Epidermal melanocyte (primary cell): Measurements from ENCODE around the gene IL24.
"Not testable (repeated sequence)": the region's sequence is repeated elsewhere in the genome, so short reads cannot be mapped to it uniquely, and the experiment has no call there.

Source experiments
- DNase-seq: peaks from one replicate; pipeline ENCODE4 v3.0.0; 2011; ENCODE audit warnings: low spot score; ENCODE audit not compliant: insufficient read length

Gene IL24, protein sequence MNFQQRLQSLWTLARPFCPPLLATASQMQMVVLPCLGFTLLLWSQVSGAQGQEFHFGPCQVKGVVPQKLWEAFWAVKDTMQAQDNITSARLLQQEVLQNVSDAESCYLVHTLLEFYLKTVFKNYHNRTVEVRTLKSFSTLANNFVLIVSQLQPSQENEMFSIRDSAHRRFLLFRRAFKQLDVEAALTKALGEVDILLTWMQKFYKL

DNA sequence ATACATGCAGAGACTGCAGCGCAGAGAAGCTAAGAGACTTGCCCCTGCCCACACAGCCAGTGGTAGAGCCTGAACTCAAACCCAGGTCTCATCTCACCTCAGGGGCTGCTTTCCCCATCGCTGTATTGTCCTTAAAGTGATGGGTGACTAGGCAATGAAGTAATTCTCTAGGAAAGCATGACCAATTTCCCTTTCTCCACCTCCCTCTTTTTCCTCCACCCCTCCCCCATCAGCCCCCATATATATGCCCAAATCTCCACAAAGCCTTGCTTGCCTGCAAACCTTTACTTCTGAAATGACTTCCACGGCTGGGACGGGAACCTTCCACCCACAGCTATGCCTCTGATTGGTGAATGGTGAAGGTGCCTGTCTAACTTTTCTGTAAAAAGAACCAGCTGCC is at the start of gene IL24:
Gene IL24 (plus strand): TSS at position 269 of the 400 bp plus-strand sequence. CDS start 390 bp downstream, outside the sequence.
- no peak for DNase-seq

DNA sequence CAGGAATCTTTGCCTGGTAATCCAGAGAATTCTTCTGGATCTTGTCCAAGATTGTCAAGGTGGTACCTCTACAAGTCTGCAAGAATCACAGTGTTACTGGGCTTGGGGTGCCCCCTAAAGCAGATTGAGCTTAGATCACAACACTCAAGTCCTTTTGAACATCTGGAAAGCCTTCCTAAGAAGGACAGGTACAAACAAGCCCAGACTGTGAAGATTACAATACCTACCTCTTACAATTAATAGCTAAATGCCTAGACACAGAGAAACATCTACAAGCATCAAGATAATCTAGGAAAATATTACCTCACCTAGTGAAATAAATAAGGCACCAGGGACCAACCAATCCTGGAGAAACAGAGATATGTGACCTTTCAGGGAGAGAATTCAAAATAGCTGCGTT is 49.3 kb upstream of the IL24 start:
- DNase-seq: no peak

DNA sequence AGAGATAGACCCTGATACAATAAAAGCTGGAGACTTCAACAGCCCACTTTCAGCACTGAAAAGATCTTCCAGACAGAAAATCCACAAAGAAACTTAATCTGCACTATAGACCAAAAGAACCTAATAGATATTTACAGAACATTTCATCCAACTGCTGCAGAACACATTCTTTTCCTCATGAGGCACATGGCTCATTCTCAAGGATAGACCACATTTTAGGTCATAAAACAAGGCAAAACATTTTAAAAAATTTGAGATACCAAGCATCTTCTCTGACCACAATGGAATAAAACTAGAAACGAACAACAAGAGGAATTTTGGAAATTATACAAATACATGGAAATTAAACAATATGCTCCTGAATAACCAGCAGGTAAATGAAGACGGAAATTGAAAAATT is 46.8 kb upstream of the IL24 start:
- DNase-seq: no peak

DNA sequence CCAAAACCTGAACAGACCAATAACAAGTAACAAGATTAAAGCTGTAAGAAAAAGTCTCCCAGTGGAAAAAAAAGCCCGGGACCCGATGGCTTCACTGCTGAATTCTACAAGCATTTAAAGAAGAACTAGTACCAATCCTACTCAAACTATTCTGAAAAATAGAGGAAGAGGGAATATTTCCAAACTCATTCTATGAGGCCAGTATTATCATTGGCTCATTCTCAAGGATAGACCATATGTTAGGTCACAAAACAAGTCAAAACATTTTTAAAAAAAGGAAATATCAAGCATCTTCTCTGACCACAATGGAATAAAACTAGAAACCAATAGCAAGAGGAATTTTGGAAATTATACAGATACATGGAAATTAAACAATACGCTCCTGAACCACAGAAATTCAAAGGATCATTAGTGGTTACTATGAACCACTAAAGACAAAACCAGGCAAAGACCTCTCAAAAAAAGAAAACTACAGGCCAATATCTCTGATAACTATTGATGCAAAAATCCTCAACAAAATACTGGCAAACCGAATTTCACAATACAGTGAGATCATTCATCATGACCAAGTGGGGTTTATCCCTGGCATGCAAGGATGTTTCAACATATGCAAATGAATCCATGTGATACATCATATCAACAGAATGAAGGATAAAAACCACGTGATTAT is 45.8 kb upstream of the IL24 start:
- DNase-seq: no peak

DNA sequence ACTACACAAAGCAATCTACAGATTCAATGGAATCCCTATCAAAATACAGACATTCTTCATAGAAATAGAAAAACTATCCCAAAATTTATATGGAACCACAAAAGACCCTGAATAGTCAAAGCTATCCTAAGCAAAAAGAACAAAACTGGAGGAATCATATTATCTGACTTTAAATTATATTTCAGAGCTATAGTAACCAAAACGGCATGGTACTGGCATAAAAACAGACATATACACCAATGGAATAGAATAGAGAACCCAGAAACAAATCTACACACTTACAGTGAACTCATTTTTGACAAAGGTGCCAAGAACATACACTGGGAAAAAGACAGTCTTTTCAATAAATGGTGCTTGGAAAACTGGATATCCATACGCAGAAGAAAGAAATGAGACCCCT is 44.6 kb upstream of the IL24 start:
- not testable (repeated sequence) for DNase-seq

DNA sequence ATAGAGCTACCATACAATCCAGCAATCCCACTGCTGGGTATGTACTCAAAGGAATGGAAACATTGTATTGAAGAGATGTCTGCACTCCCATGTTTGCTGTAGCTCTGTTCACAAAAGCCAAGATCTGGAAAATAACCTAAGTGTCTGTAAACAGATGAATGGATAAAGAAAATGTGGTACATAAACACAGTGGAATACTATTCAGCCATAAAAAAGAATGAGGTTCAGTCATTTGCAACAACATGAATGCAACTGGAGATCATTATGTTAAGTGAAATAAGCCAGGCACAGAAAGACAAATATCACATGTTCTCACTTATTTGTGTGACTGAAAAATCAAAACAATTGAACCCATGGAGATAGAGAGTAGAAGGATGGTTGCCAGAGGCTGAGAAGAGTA is 43.5 kb upstream of the IL24 start:
- DNase-seq: not testable (repeated sequence)

DNA sequence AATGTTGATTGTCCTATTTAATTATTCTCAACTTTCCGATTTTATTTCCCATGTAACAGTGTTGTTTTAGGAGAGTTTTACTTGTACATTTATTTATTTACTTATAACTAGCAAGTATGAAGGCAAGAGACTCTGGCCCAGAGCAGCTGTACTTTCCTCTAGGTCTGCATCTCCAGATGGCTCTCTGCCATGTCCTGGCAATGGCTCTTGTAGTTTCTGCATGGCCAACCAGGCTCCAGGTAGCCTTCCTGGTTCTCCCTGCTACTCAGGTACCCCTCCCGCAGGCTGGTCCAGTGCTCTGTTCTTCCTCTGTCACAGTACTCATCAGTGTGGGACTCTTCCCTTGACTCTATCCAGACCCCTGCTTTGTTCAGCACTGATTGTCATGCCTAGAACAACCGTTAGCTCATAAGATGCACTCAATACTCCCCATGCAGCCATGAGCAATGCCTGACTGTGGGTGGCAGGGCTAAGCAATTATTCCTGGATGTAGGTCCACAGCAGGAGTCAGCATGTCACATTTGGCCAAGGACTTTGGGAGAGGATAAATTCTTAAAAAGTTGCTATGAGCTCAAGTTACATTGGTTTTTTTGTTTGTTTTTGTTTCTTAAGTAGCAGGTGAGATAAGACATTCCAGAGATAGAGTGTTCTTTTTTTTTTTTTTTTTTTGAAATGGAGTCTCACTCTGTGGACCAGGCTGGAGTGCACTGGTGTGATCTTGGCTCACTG is 42.7 kb upstream of the IL24 start:
- no peak for DNase-seq

DNA sequence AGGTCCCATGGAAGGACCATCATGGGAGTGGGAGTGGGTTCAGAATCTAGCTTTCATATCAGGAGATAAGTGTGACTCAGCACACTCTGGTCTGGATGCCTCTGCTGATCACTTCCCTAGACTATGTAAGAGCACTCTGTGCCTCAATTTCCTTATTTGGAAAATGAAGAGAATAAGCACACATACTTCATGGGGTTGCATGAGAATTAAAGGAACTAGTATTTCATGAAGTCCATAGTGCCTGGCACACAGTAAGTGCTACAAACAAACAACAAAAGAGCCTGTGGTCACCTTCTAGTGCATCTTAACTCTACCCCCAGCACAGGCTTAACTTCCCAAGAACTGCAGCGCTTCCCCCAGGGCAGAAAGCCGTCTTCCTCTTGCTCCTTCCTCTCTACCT is 41.4 kb upstream of the IL24 start:
- no peak for DNase-seq

DNA sequence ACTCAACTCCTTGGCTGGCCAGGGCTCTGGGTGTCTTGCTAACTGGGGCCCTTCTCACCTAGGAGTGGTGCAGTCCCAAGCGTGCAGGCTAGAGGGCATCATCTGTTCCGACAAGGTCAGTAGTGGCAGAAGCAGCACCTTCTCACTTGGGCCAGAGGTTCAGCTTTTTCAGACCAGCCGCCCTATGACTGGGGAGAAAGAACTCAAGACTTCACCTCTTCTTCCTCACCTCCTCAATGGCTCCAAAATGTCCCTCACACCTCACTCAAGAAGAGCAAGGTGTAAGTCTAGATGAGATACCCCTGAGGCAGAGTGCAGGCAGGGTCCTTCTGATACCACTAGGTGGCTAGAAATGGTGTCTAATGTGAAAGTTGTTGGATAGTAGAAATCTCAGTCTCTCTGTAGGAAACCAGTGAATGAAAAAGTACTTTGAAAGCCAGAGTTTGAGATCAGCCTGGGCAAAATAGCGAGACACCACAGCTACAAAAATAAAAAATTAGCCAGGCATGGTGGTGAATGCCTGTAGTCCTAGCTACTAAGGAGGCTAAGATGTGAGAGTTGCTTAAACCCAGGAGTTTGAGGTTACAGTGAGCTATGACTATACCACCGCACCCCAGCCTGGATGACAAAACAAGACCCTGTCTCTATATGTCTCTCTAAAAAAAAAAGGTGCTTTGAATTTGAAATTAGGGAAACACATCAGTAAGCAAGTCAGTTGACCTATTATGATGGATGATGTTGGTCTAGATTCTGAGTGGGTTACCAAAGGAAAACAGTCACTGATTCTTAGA is 40.4 kb upstream of the IL24 start:
- no peak for DNase-seq

DNA sequence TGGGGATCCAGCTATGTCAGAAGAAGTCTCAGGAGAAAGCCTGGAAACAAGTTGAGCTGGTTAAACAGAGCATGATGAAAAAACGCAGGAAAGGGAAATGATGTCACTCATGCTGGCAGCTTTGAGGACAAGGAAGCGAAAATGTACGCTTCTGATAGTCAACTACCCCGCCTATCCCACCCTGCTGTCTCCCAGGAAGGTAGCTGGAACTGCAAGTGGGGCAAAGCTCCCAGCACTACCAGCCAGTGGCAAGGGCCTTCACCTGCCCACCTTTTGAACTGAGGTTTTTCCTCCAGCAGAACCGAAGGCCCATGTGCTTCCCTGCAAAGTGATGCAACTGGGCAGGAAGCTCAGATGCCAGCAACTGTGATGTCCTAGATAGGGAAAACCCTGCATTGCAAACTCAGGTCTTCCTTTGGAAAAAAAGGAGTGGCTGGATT is 38.1 kb upstream of the IL24 start:
- no peak for DNase-seq

DNA sequence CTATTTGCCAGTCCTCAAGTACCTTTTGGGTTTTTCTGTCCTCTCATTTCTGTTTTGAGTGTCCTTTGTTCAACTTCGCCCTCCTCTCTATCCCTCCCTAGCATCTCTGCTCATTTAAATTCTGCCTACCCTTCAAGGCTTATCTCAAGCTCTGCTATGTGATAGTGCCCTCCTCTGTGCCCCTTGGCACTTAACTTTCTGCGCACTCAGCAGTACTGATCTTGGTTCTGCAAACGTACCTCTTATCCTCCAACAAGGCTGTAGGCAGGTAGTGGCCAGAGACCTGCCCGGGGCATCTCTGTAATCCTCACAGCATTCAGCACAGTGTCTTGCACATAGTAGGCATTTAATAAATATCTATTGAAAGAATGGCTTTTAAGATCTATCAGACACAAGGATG is 37.1 kb upstream of the IL24 start:
- no peak for DNase-seq

DNA sequence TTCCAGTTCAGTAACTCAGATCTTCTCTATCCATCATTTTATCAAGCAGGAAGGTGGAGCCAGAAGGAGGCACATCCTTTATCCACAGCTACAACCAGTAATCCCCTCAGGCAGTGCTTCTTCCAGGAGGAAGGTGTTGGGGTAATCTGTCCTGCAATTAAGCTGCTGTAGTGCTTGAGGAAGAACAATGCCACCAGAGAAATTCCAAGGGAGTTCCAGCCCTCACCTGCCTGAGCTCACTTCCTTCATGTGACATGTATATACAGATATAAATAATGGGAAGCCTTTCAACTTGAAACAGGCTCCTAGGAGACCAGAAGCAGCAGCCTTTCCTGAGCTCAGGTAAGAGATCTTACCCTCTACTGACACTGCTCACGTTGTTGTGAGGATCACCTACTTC is 34.0 kb upstream of the IL24 start:
- no peak for DNase-seq

DNA sequence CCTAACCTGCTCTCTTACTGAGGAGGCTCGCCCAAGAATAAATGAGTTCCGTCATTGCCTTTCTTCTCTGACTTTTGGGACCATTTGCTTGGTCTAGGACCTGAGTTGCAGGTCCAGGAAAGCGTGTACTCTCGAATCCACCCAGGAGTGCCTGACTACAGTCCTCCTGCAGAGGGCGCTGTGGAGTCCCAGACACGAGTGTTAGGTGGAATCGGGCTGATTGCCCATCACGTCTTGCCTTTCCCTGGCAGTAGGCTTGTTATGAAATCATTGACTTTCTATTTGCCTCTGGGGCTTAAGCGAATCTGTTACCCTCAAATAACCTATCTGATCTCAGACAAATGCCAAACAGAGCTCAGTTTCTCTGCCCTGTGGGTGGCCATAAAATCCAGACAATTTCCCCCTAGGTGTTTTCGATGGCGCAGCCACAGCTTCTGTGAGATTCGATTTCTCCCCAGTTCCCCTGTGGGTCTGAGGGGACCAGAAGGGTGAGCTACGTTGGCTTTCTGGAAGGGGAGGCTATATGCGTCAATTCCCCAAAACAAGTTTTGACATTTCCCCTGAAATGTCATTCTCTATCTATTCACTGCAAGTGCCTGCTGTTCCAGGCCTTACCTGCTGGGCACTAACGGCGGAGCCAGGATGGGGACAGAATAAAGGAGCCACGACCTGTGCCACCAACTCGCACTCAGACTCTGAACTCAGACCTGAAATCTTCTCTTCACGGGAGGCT is 32.1 kb upstream of the IL24 start, which contains the start of gene IL20:
Gene IL20 (plus strand): TSS at position 685 of the 733 bp plus-strand sequence. CDS start 230 bp downstream, outside the sequence.
- peak; percentile 19 for DNase-seq

DNA sequence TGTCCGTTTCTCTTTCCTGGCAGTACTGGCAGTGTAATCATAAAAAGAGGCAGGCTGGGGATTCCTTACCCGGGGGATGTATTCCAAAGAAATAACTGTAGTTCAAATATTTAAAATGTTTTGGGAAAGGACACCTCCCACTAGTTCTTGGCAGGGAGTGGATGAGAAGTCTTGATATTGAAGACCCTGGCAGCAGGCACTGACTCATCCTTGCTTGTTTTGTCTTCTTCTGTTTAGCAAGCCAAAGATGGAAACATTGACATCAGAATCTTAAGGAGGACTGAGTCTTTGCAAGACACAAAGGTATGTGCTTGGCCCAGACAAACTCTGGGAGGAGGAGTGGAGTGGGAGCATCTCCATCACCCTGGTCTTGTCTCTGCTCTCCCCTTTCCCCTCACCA is 31.2 kb upstream of the IL24 start:
- no peak for DNase-seq

DNA sequence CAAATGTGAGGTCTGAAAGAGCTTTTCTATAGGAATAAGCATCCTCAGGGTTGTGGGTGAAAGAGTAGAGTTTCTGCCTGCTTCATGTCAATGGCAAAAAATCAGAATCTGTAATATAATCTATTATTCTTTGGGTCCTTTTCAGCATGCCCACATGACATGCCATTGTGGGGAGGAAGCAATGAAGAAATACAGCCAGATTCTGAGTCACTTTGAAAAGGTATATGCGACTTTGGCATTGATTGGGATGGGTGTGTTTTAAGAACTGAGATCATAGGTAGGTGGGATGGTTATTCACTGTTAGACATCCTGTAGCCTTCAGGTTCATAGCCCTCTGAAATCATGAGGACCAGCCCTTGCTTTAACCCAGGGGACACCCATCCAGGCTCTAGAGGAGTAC is 30.0 kb upstream of the IL24 start:
- DNase-seq: no peak

DNA sequence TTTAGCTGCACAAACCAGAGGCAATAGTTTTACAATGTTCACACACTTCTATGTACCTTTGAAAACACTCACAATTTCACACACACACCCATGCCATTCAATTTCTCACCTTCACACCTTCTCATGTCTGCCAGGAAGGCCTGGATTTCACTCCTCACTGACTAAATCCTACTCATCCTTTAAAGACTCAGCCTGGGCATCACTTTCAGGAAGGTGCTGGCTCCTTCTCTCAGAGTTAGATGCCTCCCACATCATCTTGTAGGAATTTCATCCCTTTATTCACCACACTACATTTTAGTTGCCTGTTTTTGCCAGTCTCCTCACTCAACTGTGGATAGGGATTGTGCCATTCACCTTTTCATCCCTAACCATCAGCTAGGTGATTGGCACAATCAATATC is 29.5 kb upstream of the IL24 start:
- no peak for DNase-seq

DNA sequence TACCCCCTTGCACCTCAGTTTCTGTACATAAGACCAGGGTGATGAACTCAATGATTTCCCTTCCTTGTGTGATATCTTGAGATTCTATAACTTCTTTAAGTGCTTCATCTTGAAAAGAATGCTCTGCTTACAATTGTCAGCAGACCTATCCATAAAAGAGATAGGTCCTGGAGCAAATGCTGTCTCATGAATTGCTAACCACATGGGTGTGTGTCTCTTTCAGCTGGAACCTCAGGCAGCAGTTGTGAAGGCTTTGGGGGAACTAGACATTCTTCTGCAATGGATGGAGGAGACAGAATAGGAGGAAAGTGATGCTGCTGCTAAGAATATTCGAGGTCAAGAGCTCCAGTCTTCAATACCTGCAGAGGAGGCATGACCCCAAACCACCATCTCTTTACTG is 29.0 kb upstream of the IL24 start:
- DNase-seq: no peak

DNA sequence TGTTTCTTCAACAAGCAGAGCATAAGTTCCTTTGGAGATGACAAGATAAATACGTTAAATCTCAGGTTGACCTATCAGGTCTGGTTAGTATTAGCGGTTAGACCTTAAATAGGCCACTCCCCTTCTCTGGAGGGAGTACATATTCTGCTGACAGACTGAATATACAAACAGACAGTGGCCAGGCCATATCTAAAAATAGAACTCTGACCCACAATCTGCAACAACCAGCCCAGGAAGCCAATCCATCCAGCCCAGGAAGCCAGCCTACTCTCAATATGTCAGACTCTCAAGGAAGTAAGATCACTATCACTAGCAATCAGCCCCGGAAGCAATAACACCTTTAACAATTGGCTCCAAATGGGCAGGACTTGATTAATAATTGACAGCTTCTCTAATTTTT is 25.1 kb upstream of the IL24 start:
- DNase-seq: no peak

DNA sequence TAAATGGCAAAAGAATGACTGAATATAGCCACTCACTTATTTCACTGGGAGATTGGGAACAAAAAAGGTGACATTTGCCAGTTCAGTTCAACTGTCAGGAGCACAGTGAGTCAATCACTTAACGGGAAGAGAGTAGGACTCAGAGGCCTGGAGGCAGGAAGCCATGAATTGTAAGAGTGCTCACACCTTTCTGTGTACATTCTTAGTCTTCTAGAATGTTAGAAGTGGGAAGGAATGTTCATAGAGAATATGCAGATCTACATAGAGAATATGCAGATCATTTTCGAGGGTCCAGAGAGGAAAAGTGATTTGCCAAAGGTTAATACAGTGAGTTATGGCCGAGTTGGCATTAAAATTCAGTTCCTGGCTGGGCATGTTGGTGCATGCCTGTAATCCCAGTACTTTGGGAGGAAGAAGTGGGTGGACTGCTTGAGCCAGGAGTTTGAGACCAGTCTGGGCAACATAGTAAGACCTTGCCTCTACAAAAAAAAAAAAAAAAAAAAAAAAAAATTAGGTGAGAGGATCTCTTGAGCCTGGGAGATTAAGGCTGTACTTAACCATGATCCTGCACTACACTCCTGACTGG is 23.5 kb upstream of the IL24 start:
- DNase-seq: no peak

DNA sequence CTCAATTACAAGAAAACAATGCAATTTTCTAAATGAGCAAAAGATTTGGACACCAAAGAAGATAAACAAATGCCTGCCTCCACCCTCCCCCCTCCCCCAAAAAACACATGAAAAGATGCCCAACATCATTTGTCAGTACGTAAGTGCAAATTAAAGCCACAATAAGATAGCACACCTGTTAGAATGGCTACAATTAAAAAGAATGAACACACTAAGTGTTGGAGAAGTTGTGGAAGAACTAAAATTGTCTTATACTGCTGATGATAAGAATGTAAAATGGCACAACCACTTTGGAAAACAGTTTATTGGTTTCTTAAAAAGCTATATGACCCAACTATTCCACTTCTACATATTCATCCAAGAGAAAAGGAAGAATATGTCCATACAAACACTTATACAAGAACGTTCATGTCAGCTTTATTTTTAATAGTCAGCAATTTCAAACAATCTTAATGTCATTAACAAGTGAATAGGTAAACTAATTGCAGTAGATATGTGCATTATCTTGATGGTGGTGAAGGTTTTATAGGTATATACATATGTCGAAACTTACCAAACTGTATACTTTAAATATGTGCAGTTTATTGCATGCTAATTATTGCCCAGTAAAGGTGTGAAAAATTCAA is 21.4 kb upstream of the IL24 start:
- DNase-seq: no peak
